GM20000 (cell line): ENCODE results near the gene RHOH.

ENCODE experiments used
- DNase-seq: peaks from one replicate; pipeline ENCODE4 v3.0.0; 2012; ENCODE audit warnings: low spot score
- CTCF ChIP-seq: IDR thresholded peaks from 2 replicates; pipeline ENCODE4 v1.5.1; 2012; ENCODE audit warnings: mild to moderate bottlenecking, control low read depth; ENCODE audit errors: extremely low read depth, missing control alignments

RHOH gene

GRCh38 chr4:40216622-40217366, 20.0 kb downstream of the RHOH start:
- no peak for DNase-seq
- TF ChIP-seq CTCF, result no peak

DNA sequence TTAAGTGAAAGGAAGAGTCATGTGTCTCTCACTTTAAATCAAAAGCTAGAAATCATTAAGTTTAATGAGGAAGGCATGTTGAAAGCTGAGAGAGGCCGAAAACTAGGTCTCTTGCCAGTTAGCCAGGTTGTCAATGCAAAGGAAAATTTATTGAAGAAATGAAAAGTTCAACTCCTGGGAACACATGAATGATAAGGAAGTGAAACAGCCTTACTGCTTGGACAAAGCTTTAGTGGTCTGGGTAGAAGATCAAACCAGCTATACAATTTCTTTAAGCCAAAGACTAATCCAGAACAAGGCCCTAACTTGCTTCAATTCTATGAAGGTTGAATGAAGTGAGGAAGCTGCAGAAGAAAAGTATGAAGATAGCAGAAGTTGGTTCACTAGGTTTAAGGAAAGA, 24.9 kb downstream of the RHOH start:
- TF ChIP-seq CTCF, result no peak
- DNase-seq, result no peak

DNA sequence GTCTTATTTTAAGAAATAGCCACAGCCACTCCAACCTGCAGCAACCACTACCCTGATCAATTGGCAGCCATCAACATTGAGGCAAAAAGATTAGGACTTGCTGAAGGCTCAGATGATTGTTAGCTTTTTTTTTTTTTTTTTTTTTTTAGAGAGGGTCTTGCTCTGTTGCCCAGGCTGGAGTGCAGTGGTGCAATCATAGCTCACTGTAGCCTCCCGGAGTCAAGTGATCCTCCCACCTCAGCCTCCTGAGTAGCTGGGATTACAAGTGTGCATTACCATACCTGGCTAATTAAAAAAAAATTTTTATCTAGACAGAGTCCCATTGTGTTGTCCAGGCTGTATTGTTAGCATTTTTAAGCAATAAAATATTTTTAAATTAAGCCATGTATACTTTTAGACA, 26.5 kb downstream of the RHOH start:
- no peak for TF ChIP-seq CTCF
- no peak for DNase-seq

- no peak for TF ChIP-seq CTCF
- no peak for DNase-seq
Measured at GRCh38 chr4:40224432-40224831, 27.6 kb downstream of the RHOH start.

GRCh38 chr4:40225497-40225896, 28.7 kb downstream of the RHOH start:
- TF ChIP-seq CTCF, result no peak
- DNase-seq, result no peak

DNA sequence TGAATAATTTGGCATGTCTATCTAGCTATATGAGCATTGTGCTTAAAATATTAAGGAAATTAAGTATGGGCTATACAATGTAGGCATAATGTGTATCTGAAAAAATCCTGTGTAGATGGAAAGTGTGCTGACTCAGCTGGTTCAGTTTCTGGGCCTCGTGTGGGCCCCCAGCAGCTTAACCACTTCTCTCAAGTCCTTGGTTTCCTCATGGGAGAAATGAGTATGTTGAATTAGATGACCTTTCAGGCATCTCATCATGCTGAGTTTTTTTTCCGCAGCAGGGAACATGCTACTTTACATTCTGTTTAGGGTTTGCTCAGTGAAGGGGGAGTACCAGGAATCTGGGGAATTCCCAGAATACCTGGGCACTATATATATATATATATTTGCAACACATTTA, 30.5 kb downstream of the RHOH start:
- TF ChIP-seq CTCF, result no peak
- DNase-seq, result peak; percentile 54

GRCh38 chr4:40228497-40229365, 31.9 kb downstream of the RHOH start:
- peak; percentile 59 for DNase-seq
- TF ChIP-seq CTCF, result peak; percentile 49
